ENCODE results near the gene FAM186B. TPM values are rescaled to one million over a fixed set of nuclear protein-coding genes. Genes with fewer than 3 reads are reported as not detected.
A peak's percentile ranks its signal among the peaks of the same experiment; 100 is the strongest.

Gene FAM186B
- polyA plus RNA-seq, 3 donors = not detected

DNA sequence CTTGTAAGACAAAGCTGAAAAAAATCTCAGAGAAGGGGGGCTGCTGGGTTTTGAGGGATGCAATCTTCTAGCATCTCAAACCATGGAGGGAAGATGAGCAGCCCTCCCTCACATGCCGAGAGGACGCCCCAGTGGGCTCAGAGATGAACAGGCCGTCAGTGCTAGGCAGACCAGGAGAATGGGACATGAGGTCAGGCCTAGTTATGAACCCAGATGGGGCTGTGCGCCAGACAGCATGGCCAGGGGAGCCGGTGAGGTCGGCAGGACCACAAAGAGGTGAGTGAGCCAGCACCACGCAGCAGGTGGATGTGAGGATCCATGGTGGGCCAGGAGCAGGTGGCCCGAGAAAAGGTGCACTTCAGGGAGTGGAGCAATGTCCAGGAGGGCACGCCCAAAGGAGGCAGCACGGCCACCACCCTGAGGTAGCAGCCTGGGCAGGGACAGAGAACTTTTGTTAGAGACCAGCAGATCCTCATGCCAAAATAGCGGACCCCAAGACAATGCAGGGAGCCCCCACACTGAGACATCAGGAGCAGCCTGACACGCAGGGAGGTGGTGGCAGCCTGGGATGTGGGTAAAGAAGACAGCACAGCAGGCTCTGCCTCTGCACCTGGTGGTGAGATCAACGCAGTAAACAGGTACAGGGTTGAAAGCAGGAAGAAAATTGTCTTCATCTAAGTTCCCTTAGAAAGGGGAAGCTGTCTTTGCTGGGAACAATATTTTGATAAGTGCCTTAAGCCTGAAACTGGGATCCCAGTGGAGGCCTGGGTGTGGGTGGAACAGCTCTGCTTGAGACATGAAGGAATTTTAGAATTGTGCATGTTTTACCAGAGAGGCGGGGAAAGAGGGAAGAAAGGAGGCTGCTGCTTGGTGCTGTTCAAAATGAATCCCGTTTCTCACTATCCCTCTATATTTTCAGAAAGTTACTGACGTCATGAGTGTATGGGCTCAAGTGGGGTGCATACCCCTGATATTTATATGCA lies 19.7 kb downstream of the FAM186B start:
- WGBS (ENCODE audit: insufficient coverage) = 96% methylated on average over 10 of the region's 16 CpGs
- H3K27ac ChIP-seq (ENCODE audit: low read depth in 1 of 2, low read length in 2 of 2) = no peak overlapping the region
- peaks cover 7 to 8% of the 10 kb centered on the region in 2 donors for H3K4me1 ChIP-seq (ENCODE audit: control insufficient read depth in 1 of 2, insufficient read depth in 2 of 2, low read length in 2 of 2)
- TF ChIP-seq, protein P1, sequence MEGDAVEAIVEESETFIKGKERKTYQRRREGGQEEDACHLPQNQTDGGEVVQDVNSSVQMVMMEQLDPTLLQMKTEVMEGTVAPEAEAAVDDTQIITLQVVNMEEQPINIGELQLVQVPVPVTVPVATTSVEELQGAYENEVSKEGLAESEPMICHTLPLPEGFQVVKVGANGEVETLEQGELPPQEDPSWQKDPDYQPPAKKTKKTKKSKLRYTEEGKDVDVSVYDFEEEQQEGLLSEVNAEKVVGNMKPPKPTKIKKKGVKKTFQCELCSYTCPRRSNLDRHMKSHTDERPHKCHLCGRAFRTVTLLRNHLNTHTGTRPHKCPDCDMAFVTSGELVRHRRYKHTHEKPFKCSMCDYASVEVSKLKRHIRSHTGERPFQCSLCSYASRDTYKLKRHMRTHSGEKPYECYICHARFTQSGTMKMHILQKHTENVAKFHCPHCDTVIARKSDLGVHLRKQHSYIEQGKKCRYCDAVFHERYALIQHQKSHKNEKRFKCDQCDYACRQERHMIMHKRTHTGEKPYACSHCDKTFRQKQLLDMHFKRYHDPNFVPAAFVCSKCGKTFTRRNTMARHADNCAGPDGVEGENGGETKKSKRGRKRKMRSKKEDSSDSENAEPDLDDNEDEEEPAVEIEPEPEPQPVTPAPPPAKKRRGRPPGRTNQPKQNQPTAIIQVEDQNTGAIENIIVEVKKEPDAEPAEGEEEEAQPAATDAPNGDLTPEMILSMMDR (IDR thresholded peaks at IDR 0.05) = no peak
- intact Hi-C loops (cut with micrococcal nuclease) = no loop called here
- H3K4me3 ChIP-seq (replicated peaks in 1 of 3; ENCODE audit: low read depth in 2 of 3, low read length in 3 of 3) = no peak overlapping the region
- H3K79me2 ChIP-seq (ENCODE audit: insufficient read depth, low read length) = no peaks in the 10 kb centered on the region
- Mint-ChIP-seq H3K27me3 (ENCODE audit: low read depth in 3 of 3) (peaks cover 0 to 4% (median 2%) of the 10 kb centered on the region in 3 donors), H3K4me1 (peaks cover 13% of the 10 kb centered on the region), H3K9me3 (peaks cover 0 to 4% (median 0%) of the 10 kb centered on the region in 7 donors), H3K27ac (peak overlapping the region in 2 of 7 donors; percentile 8 to 47), H3K36me3 (peaks cover 9% of the 10 kb centered on the region in 2 donors), H3K4me3 (no peak overlapping the region)
- no peak overlapping the region for H2AFZ ChIP-seq (ENCODE audit: insufficient read depth, low read depth, low read length, poor library complexity, severe bottlenecking)
- H3K4me2 ChIP-seq (replicated peaks; ENCODE audit: extremely low read depth, low read length, poor library complexity, severe bottlenecking) = no peak overlapping the region
- no peaks in the 10 kb centered on the region for H4K20me1 ChIP-seq (ENCODE audit: insufficient read depth, low read length)
- H3K9me3 ChIP-seq (replicated peaks in 1 of 2; ENCODE audit: control insufficient read depth in 1 of 2, insufficient read depth in 1 of 2, low read length in 2 of 2) = no peaks in the 10 kb centered on the region
- DNase-seq = no peak
- no peaks in the 10 kb centered on the region for H3K27me3 ChIP-seq (ENCODE audit: control insufficient read depth in 2 of 2, insufficient read depth in 2 of 2, low read length in 2 of 2)
- H3K9ac ChIP-seq (ENCODE audit: insufficient read depth, low read length, poor library complexity, severe bottlenecking) = no peak overlapping the region
- no peaks in the 10 kb centered on the region for H3K36me3 ChIP-seq (replicated peaks in 1 of 2; ENCODE audit: control insufficient read depth in 1 of 2, insufficient read depth in 2 of 2, low read length in 2 of 2)

DNA sequence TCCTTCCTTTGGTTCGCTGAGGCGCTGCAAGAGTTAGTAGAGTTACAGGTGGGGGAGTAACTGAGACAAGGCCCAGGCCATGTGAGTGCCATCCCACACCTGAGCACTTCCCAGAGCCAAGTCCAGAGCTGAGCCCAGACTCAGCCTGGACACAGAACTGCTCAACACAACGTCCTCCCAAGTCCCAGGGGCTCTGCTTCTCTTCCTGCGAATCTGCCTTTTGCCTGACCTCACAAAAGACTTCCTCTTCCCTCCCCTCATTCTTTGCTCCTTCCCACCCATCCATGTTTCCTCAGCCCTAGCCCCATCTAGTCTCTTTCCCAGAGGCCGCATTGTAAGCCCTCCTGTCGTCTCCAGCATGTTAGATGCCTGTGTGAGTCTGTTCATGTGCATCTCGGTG lies 20.8 kb downstream of the FAM186B start:
- Histone ChIP-seq H3K27me3 (ENCODE audit: control insufficient read depth in 2 of 2, insufficient read depth in 2 of 2, low read length in 2 of 2) (no peaks in the 10 kb centered on the region), H3K4me3 (replicated peaks in 1 of 3; ENCODE audit: low read depth in 2 of 3, low read length in 3 of 3) (no peak overlapping the region), H3K79me2 (ENCODE audit: insufficient read depth, low read length) (no peaks in the 10 kb centered on the region), H3K36me3 (replicated peaks in 1 of 2; ENCODE audit: control insufficient read depth in 1 of 2, insufficient read depth in 2 of 2, low read length in 2 of 2) (no peaks in the 10 kb centered on the region), H4K20me1 (ENCODE audit: insufficient read depth, low read length) (no peaks in the 10 kb centered on the region), H3K9me3 (replicated peaks in 1 of 2; ENCODE audit: control insufficient read depth in 1 of 2, insufficient read depth in 1 of 2, low read length in 2 of 2) (no peaks in the 10 kb centered on the region), H3K27ac (ENCODE audit: low read depth in 1 of 2, low read length in 2 of 2) (no peak overlapping the region), H2AFZ (ENCODE audit: insufficient read depth, low read depth, low read length, poor library complexity, severe bottlenecking) (no peak overlapping the region), H3K9ac (ENCODE audit: insufficient read depth, low read length, poor library complexity, severe bottlenecking) (peak overlapping the region; percentile 10), H3K4me2 (replicated peaks; ENCODE audit: extremely low read depth, low read length, poor library complexity, severe bottlenecking) (no peak overlapping the region), H3K4me1 (ENCODE audit: control insufficient read depth in 1 of 2, insufficient read depth in 2 of 2, low read length in 2 of 2) (peaks cover 7 to 8% of the 10 kb centered on the region in 2 donors)
- no peak for DNase-seq
- TF ChIP-seq, protein P1 (IDR thresholded peaks at IDR 0.05) = no peak
- Mint-ChIP-seq H3K4me3 (no peak overlapping the region), H3K27me3 (ENCODE audit: low read depth in 3 of 3) (peaks cover 0 to 4% (median 2%) of the 10 kb centered on the region in 3 donors), H3K36me3 (peaks cover 9 to 11% of the 10 kb centered on the region in 2 donors), H3K27ac (peak overlapping the region in 2 of 7 donors; percentile 4 to 77), H3K9me3 (peaks cover 0 to 4% (median 0%) of the 10 kb centered on the region in 7 donors), H3K4me1 (peaks cover 16% of the 10 kb centered on the region)
- WGBS (ENCODE audit: insufficient coverage) = 67% methylated on average over 3 of the region's 7 CpGs
- intact Hi-C loops (cut with micrococcal nuclease) = loop anchor here in 1 of 2 donors (5.0 kb wide), 1 partner anchor 227 kb away; no protein-coding TSS in a partner anchor

Data from CD14-positive monocyte (primary cell).